ENCODE measurements around the gene FAAH.
"Not testable (repeated sequence)": the region's sequence is repeated elsewhere in the genome, so short reads cannot be mapped to it uniquely, and the experiment has no call there.

Gene FAAH

GRCh38 chr1:46394108-46394871 lies at the start of gene FAAH:
FAAH (plus strand) TSS chr1:46394317; CDS start chr1:46394349, 32 bp downstream.
- DNase-seq (ENCODE audit: low spot score), result peak; percentile 90

- DNase-seq (ENCODE audit: low spot score), result no peak
Measured at GRCh38 chr1:46344481-46344880, 49.6 kb upstream of the FAAH start.

- DNase-seq (ENCODE audit: low spot score), result no peak
Measured at GRCh38 chr1:46345281-46345680, 48.8 kb upstream of the FAAH start.

- DNase-seq (ENCODE audit: low spot score), result no peak
Measured at GRCh38 chr1:46352363-46352762, 41.8 kb upstream of the FAAH start.

- not testable (repeated sequence) for DNase-seq (ENCODE audit: low spot score)
Measured at GRCh38 chr1:46355920-46356319, 38.2 kb upstream of the FAAH start.

GRCh38 chr1:46362158-46362557 lies 32.0 kb upstream of the FAAH start:
- no peak for DNase-seq (ENCODE audit: low spot score)

- no peak for DNase-seq (ENCODE audit: low spot score)
Measured at GRCh38 chr1:46363121-46363520, 31.0 kb upstream of the FAAH start.

- no peak for DNase-seq (ENCODE audit: low spot score)
Measured at GRCh38 chr1:46364612-46365011, 29.5 kb upstream of the FAAH start.

- DNase-seq (ENCODE audit: low spot score), result not testable (repeated sequence)
Measured at GRCh38 chr1:46365796-46366195, 28.3 kb upstream of the FAAH start.

- DNase-seq (ENCODE audit: low spot score), result no peak
Measured at GRCh38 chr1:46367072-46367471, 27.0 kb upstream of the FAAH start.

GRCh38 chr1:46367701-46368100 lies 26.4 kb upstream of the FAAH start:
- not testable (repeated sequence) for DNase-seq (ENCODE audit: low spot score)

- DNase-seq (ENCODE audit: low spot score), result no peak
Measured at GRCh38 chr1:46368791-46369190, 25.3 kb upstream of the FAAH start.

GRCh38 chr1:46369542-46370213 lies 24.4 kb upstream of the FAAH start:
- DNase-seq (ENCODE audit: low spot score), result no peak

- no peak for DNase-seq (ENCODE audit: low spot score)
Measured at GRCh38 chr1:46370214-46370633, 23.9 kb upstream of the FAAH start.

GRCh38 chr1:46372431-46372830 lies 21.7 kb upstream of the FAAH start:
- no peak for DNase-seq (ENCODE audit: low spot score)

GRCh38 chr1:46379996-46380395 lies 14.1 kb upstream of the FAAH start:
- no peak for DNase-seq (ENCODE audit: low spot score)

GRCh38 chr1:46380508-46380907 lies 13.6 kb upstream of the FAAH start:
- DNase-seq (ENCODE audit: low spot score), result no peak

GRCh38 chr1:46393510-46393909 lies 607 bp upstream of the FAAH start:
- DNase-seq (ENCODE audit: low spot score), result no peak

- no peak for DNase-seq (ENCODE audit: low spot score)
Measured at GRCh38 chr1:46394872-46395465, 852 bp downstream of the FAAH start.

- no peak for DNase-seq (ENCODE audit: low spot score)
Measured at GRCh38 chr1:46396441-46397398, 2.6 kb downstream of the FAAH start.

GRCh38 chr1:46399307-46399706 lies 5.2 kb downstream of the FAAH start:
- DNase-seq (ENCODE audit: low spot score), result no peak

GRCh38 chr1:46400421-46400820 lies 6.3 kb downstream of the FAAH start:
- no peak for DNase-seq (ENCODE audit: low spot score)

All from ecto neural progenitor cell (in vitro differentiated cells).